ENCODE measurements around the gene FAM210A. TPM values are rescaled to one million over a fixed set of nuclear protein-coding genes. Genes with fewer than 3 reads are reported as not detected.
A peak's percentile ranks its signal among the peaks of the same experiment; 100 is the strongest.

Gene FAM210A
- polyA plus RNA-seq, 1 donor (not counting 4 experiments of a cell fraction or from before 2014, with no cell fraction given), result 31.7 TPM

DNA sequence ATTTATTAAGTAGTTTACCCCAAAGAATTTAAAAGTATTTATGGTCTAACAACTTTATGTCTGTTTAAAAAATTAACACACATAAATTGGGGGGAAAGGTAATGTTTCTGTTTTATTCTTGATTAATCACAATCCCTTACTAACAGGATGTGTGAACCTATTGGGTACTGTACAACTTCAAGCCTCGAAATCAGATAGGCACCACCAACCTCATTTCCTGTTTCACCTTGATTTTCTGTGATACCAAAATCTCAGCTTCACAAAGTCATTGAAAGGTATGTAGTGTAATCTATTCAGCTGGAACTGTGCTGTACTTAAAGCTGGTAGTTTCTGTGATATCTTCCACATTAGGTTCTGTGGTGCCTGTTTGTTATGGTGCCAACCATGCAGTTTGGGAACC is 4.1 kb upstream of the FAM210A start:
- no peak overlapping the region for H3K4me2 ChIP-seq (ENCODE audit: control insufficient read depth, extremely low read depth, insufficient read depth, low read depth, low read length)
- H3K9ac ChIP-seq (ENCODE audit: control insufficient read depth, extremely low read depth, insufficient read depth, low read length), result no peak overlapping the region
- no peaks in the 10 kb centered on the region for H3K27me3 ChIP-seq (ENCODE audit: control insufficient read depth, extremely low read depth, insufficient read depth, low read length)
- peaks cover 3% of the 10 kb centered on the region for H3K4me1 ChIP-seq (ENCODE audit: control insufficient read depth, extremely low read depth, insufficient read depth, low read length)
- peaks cover 0 to 4% of the 10 kb centered on the region in 2 experiments for H3K36me3 ChIP-seq (ENCODE audit: control insufficient read depth in 2 of 2, extremely low read depth in 1 of 2, insufficient read depth in 2 of 2, low read length in 2 of 2)
- TF ChIP-seq, protein P1, sequence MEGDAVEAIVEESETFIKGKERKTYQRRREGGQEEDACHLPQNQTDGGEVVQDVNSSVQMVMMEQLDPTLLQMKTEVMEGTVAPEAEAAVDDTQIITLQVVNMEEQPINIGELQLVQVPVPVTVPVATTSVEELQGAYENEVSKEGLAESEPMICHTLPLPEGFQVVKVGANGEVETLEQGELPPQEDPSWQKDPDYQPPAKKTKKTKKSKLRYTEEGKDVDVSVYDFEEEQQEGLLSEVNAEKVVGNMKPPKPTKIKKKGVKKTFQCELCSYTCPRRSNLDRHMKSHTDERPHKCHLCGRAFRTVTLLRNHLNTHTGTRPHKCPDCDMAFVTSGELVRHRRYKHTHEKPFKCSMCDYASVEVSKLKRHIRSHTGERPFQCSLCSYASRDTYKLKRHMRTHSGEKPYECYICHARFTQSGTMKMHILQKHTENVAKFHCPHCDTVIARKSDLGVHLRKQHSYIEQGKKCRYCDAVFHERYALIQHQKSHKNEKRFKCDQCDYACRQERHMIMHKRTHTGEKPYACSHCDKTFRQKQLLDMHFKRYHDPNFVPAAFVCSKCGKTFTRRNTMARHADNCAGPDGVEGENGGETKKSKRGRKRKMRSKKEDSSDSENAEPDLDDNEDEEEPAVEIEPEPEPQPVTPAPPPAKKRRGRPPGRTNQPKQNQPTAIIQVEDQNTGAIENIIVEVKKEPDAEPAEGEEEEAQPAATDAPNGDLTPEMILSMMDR (optimal IDR thresholded peaks at IDR 0.05 in 1 of 3, IDR thresholded peaks at IDR 0.05 in 1 of 3, conservative IDR thresholded peaks at IDR 0.05 in 1 of 3; ENCODE audit: extremely low read depth in 1 of 3, insufficient read depth in 2 of 3, low read length in 3 of 3), result no peak
- no peak for TF ChIP-seq EZH2 (IDR thresholded peaks at IDR 0.05; ENCODE audit: low read length)
- dilution Hi-C loops (cut with MboI; ENCODE audit: extremely low pct_ligation_motif_present, low sequenced_read_pairs), result no loop called here
- no peak overlapping the region for H2AFZ ChIP-seq (ENCODE audit: control insufficient read depth, low read length)
- no peak for DNase-seq (ENCODE audit: low read depth, low spot score)
- H3K27ac ChIP-seq (ENCODE audit: control insufficient read depth, insufficient read depth, low read length), result no peak overlapping the region
- peaks cover 52% of the 10 kb centered on the region for H3K79me2 ChIP-seq (ENCODE audit: control insufficient read depth, insufficient read depth, low read length)
- H4K20me1 ChIP-seq (ENCODE audit: control insufficient read depth, extremely low read depth, insufficient read depth, low read length), result no peaks in the 10 kb centered on the region
- FAIRE-seq, result peak; percentile 68
- H3K9me1 ChIP-seq (ENCODE audit: control insufficient read depth, extremely low read depth, insufficient read depth, low read length), result no peaks in the 10 kb centered on the region
- no peak overlapping the region for H3K4me3 ChIP-seq (ENCODE audit: control insufficient read depth in 2 of 3, extremely low read depth in 1 of 3, insufficient read depth in 2 of 3, low read depth in 1 of 3, low read length in 3 of 3)
- no peaks in the 10 kb centered on the region for H3K9me3 ChIP-seq (ENCODE audit: control insufficient read depth, low read depth, low read length)

DNA sequence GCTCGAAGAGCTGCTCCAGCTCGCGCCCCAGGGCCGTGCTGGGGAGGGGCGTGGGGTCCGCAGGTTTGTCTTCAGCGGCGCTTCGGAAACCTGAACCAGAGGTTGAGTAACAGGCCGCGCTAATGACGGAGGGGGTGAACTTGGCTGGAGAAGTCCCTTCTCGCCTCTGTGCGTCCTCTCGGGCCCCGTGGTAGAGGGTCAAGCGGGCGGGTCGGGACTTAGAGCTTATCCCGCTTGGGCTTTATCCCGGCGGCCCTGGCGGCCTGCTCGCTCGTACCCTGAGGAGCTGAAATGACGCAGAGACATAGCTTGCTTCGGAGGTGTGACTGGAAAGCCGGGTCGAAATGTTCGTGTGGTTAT is 594 bp upstream of the FAM210A start:
- FAIRE-seq (no peak), DNase-seq (ENCODE audit: low read depth, low spot score) (no peak)
- Histone ChIP-seq H3K36me3 (ENCODE audit: control insufficient read depth in 2 of 2, extremely low read depth in 1 of 2, insufficient read depth in 2 of 2, low read length in 2 of 2) (peaks cover 1 to 7% of the 10 kb centered on the region in 2 experiments), H3K27ac (ENCODE audit: control insufficient read depth, insufficient read depth, low read length) (peak overlapping the region; percentile 92), H3K27me3 (ENCODE audit: control insufficient read depth, extremely low read depth, insufficient read depth, low read length) (no peaks in the 10 kb centered on the region), H3K9me3 (ENCODE audit: control insufficient read depth, low read depth, low read length) (no peaks in the 10 kb centered on the region), H2AFZ (ENCODE audit: control insufficient read depth, low read length) (peak overlapping the region; percentile 95), H3K4me1 (ENCODE audit: control insufficient read depth, extremely low read depth, insufficient read depth, low read length) (peaks cover 10% of the 10 kb centered on the region), H4K20me1 (ENCODE audit: control insufficient read depth, extremely low read depth, insufficient read depth, low read length) (no peaks in the 10 kb centered on the region), H3K4me2 (ENCODE audit: control insufficient read depth, extremely low read depth, insufficient read depth, low read depth, low read length) (peak overlapping the region; percentile 74), H3K9ac (ENCODE audit: control insufficient read depth, extremely low read depth, insufficient read depth, low read length) (peak overlapping the region; percentile 96), H3K79me2 (ENCODE audit: control insufficient read depth, insufficient read depth, low read length) (peaks cover 87% of the 10 kb centered on the region), H3K4me3 (ENCODE audit: control insufficient read depth in 2 of 3, extremely low read depth in 1 of 3, insufficient read depth in 2 of 3, low read depth in 1 of 3, low read length in 3 of 3) (peak overlapping the region; percentile 82 to 92 (median 85)), H3K9me1 (ENCODE audit: control insufficient read depth, extremely low read depth, insufficient read depth, low read length) (no peaks in the 10 kb centered on the region)
- TF ChIP-seq EZH2 (IDR thresholded peaks at IDR 0.05; ENCODE audit: low read length), result no peak
- TF ChIP-seq, protein P1 (optimal IDR thresholded peaks at IDR 0.05 in 1 of 3, IDR thresholded peaks at IDR 0.05 in 1 of 3, conservative IDR thresholded peaks at IDR 0.05 in 1 of 3; ENCODE audit: extremely low read depth in 1 of 3, insufficient read depth in 2 of 3, low read length in 3 of 3), result no peak
- dilution Hi-C loops (cut with MboI; ENCODE audit: extremely low pct_ligation_motif_present, low sequenced_read_pairs), result no loop called here

All from keratinocyte (primary cell).